Pancreas (tissue), 10 donors: Measurements from ENCODE around the gene SCARB1. TPM values are rescaled to one million over a fixed set of nuclear protein-coding genes. Genes with fewer than 3 reads are reported as not detected.

Experiments
- ATAC-seq, 4 donors: fragments of 200-7000 bp; cut with Tn5 transposase; one replicate each; pipeline versions ENCODE4 v1.8.0 to v1.9.1; 2020; ENCODE audit warnings: mild to moderate bottlenecking in 4 of 4, moderate library complexity in 4 of 4
- DNase-seq, 6 donors: peaks; one replicate each; pipeline ENCODE4 v3.0.0-alpha.2; 2020
- FAIRE-seq: peaks from 2 replicates; lab custom pipeline; 2012; peaks lifted over from hg19 to GRCh38; lab: Jason Lieb, UNC
- H3K27ac ChIP-seq, 4 donors: fragments of 200-600 bp; sonication (generic); 1 replicate in 3 of 4; 2 replicates in 1 of 4; pipeline versions ENCODE4 v1.5.0 to v1.8.0; 2020
- H3K27me3 ChIP-seq, 4 donors: fragments of 200-600 bp; one replicate each; pipeline ENCODE4 v1.8.0; 2021
- H3K36me3 ChIP-seq, 3 donors: fragments of 200-600 bp; sonication (generic) in 1 of 3; one replicate each; pipeline versions ENCODE4 v1.5.0 to v1.8.0; 2020 to 2021
- H3K4me1 ChIP-seq, 3 donors: fragments of 200-600 bp; one replicate each; pipeline ENCODE4 v1.8.0; 2021
- H3K4me3 ChIP-seq, 4 donors: fragments of 200-600 bp; sonication (generic) in 2 of 4; one replicate each; pipeline versions ENCODE4 v1.5.0 to v1.8.0; 2020 to 2021
- H3K9me3 ChIP-seq, 4 donors: fragments of 200-600 bp; one replicate each; pipeline ENCODE4 v1.8.0; 2021
- WGBS, 2 donors: extraction: QIAGEN DNeasy Blood & Tissue Kit; methylation state at CpG; one replicate each; pipeline ENCODE4 v1.1.7; 2013; 5-methylcytosine and 5-hydroxymethylcytosine counted together
- intact Hi-C, 3 donors: fragments of 100-400 bp; cut with DNase I; formaldehyde crosslinking; loops; one replicate each; pipeline versions ENCODE4 v1.11.1 to v1.14.2; 2022
- polyA plus RNA-seq, 2 donors: library from polyadenylated mRNA; stranded (reverse); fragments of 200-250 nt; gene quantifications; one replicate each; pipeline ENCODE4 v1.2.3, GENCODE V29; 2013
- total RNA-seq, 6 donors: library from RNA; stranded (reverse); fragmentation: NEBNext Ultra II Directional in 4 of 6; extraction: Animal tissue kit (Norgen Biotek cat#: 25700) in 4 of 6; gene quantifications; one replicate each; pipeline versions ENCODE4 v1.2.1 to v1.2.4, GENCODE V29; 2021 to 2023
- TF ChIP-seq, protein P1 (sequence below), 4 donors: fragments of 200-600 bp; sonication (generic) in 3 of 4; IDR thresholded peaks; one replicate each; pipeline versions ENCODE4 v1.5.0 to v1.8.0; 2021; ENCODE audit warnings: antibody characterized with exemption in 4 of 4
- donor health status: healthy with polysubstance abuse.
- donor health status: DM: no; HTN: no; CAD: no; lungs with moderate emphysema.
- donor health status: DM: no; HTN: no; CAD: no.
- donor health status: control.
- donor health status: control.
- donor health status: Bipolar disorder and iron deficiency.
- donor health status: DM: yes; HTN: yes; CAD: no.
- donor health status: DM: no; HTN: no; CAD: no.
- donor health status: DM: no; HTN: no; CAD: no.
- donor health status: DM: yes; HTN: yes; CAD: no.

Gene SCARB1
- total and polyA plus RNA-seq, 8 donors = 4.7 to 14.7 (median 9.6) TPM

DNA sequence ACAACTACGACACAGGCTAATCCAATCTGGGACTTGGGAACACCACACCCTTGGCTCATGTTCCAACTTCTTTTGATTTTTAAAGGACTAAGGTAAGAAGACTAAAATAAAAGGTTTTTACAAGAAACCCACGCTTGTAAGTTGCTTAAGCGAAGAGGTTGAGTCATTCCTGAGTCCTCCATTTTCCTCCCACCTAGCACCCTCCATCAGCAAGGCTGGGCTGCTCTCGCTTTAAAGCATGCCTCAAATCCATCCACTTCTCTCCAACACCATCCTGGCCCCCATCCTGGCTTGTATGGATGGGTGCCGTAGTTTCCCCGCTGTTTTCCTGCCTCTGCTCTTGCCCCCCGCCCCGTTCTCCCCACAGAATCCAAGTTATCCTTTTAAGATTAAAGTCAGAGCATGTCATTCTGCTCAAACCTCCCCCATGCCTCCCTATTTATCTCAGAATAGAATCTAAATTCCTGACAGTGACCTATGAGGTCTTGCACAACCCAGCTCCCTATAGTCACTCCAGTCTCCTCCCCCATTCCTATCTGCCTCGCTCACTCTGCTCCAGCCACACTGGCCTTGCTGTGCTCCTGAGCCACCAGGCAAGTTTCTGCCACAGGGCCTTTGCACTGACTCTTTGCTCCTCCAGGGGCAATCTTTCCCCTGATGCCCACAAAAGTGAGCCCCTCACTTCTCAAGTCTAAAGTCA lies 34.5 kb downstream of the SCARB1 start:
- intact Hi-C loops = no loop called here
- WGBS, 2 donors = 78 to 84% methylated on average over 9 of the region's 9 CpGs
- no peaks in the 10 kb centered on the region for H3K9me3 ChIP-seq
- no peaks in the 10 kb centered on the region for H3K27me3 ChIP-seq
- H3K27ac ChIP-seq = no peak overlapping the region
- H3K36me3 ChIP-seq = no peaks in the 10 kb centered on the region
- no peak overlapping the region for H3K4me3 ChIP-seq
- FAIRE-seq (no peak), DNase-seq (no peak), ATAC-seq (peak in 2 of 4 donors; percentile 10 to 46)
- peaks cover 0 to 9% (median 0%) of the 10 kb centered on the region in 3 donors for H3K4me1 ChIP-seq
- TF ChIP-seq, protein P1, sequence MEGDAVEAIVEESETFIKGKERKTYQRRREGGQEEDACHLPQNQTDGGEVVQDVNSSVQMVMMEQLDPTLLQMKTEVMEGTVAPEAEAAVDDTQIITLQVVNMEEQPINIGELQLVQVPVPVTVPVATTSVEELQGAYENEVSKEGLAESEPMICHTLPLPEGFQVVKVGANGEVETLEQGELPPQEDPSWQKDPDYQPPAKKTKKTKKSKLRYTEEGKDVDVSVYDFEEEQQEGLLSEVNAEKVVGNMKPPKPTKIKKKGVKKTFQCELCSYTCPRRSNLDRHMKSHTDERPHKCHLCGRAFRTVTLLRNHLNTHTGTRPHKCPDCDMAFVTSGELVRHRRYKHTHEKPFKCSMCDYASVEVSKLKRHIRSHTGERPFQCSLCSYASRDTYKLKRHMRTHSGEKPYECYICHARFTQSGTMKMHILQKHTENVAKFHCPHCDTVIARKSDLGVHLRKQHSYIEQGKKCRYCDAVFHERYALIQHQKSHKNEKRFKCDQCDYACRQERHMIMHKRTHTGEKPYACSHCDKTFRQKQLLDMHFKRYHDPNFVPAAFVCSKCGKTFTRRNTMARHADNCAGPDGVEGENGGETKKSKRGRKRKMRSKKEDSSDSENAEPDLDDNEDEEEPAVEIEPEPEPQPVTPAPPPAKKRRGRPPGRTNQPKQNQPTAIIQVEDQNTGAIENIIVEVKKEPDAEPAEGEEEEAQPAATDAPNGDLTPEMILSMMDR (IDR thresholded peaks at IDR 0.05) = no peak

DNA sequence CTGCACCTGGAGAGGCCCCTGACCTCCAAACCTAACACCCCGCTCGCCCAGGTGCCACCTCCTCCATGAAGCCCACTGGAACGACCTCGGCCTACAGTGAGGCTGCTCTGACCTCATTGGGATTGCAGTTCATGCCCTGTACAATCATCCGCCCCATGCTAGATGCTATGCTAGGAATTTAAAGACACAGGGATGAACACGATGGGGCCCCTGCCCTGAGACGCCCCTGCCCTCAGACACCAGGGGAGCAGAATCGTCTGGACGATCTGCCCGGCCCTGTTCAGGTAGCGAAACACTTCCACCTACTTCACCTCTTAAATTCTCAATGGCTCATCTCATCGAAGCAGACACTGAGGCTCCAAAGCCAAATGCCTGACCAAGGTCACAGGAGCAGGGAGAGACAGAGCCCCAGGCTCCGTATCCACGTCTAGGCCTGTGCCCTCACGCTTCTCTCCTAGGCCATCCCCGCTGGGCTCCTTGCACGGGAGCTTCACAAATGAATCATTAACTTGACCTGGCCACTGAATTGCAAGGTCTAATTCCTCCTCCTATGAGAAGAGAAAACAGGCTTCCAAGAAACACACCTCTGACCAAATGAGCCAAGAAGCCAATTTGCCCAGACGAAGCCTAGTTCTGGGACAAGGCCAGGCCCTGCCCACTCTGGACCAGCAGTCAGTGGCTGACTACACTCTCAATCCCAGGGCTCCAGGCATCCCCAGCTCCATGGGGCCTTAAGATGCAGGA lies 35.2 kb downstream of the SCARB1 start:
- H3K27ac ChIP-seq = no peak overlapping the region
- intact Hi-C loops = no loop called here
- DNase-seq (peak in 4 of 6 donors; percentile 72 to 80 (median 74)), FAIRE-seq (no peak), ATAC-seq (peak; percentile 89 to 95 (median 92))
- WGBS, 2 donors = 58 to 61% methylated on average over 18 of the region's 18 CpGs
- H3K4me3 ChIP-seq = no peak overlapping the region
- peaks cover 0 to 9% (median 0%) of the 10 kb centered on the region in 3 donors for H3K4me1 ChIP-seq
- no peaks in the 10 kb centered on the region for H3K9me3 ChIP-seq
- TF ChIP-seq, protein P1 (IDR thresholded peaks at IDR 0.05) = no peak
- H3K27me3 ChIP-seq = no peaks in the 10 kb centered on the region
- H3K36me3 ChIP-seq = no peaks in the 10 kb centered on the region

DNA sequence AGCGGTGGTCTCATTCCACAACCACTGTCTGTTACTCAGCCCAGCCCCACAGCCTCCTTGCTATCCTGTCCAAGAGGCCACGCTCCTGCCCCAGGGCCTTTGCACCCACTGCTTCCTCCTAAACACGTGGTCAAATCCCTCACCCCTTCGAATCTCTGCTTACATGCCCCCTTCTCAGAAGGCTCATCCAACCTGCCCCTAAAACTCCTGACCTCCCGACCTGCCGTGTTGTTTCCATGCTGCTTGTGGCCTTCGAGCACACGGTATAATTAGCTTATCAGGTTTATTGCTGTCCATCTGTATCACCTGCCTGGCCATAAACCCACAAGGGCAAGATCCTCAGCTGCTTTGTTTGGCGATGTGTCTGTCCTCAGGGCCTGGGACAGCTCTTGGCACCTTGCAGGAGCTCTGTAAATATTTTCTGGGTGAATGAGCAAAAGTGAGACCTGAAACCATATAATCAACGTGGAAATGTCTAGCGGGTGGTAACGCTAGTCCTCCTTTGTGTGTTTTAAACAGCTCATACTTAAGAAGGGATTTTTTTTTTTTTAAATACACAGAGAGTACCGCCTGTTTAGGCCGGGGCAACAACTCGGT lies 36.0 kb downstream of the SCARB1 start:
- Histone ChIP-seq H3K9me3 (no peaks in the 10 kb centered on the region), H3K27ac (no peak overlapping the region), H3K36me3 (no peaks in the 10 kb centered on the region), H3K4me3 (no peak overlapping the region), H3K4me1 (peaks cover 0 to 9% (median 0%) of the 10 kb centered on the region in 3 donors), H3K27me3 (no peaks in the 10 kb centered on the region)
- ATAC-seq = peak in 1 of 4 donors; percentile 16
- DNase-seq = no peak
- FAIRE-seq = no peak
- WGBS, 2 donors = 76 to 78% methylated on average over 15 of the region's 15 CpGs
- TF ChIP-seq, protein P1 (IDR thresholded peaks at IDR 0.05) = no peak
- intact Hi-C loops = no loop called here

DNA sequence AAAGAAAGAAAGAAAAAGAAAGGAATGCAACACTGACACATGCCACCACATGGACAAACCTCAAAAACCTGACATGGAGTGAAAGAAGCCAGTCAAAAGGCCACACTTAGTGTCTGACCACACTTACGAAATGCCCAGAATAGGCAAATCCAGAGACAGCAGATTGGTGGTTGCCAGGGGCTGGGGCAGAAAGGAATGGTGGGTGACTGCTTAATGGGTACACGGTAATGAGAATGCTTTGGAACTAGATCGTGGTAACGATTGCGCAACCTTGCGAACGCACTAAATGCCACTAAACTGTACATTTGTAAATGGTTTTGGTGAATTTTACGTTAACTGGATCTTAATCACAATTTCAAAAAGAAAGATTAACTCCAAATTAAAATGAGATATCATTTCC lies 39.5 kb downstream of the SCARB1 start:
- 89 to 90% methylated on average over 8 of the region's 8 CpGs for WGBS, 2 donors
- ATAC-seq = no peak
- peaks cover 0 to 9% (median 0%) of the 10 kb centered on the region in 3 donors for H3K4me1 ChIP-seq

More for the DNA sequence above, 39.5 kb downstream of the SCARB1 start:
- Histone ChIP-seq H3K9me3 (no peaks in the 10 kb centered on the region), H3K27me3 (no peaks in the 10 kb centered on the region), H3K27ac (no peak overlapping the region), H3K36me3 (no peaks in the 10 kb centered on the region), H3K4me3 (no peak overlapping the region)
- TF ChIP-seq, protein P1 (IDR thresholded peaks at IDR 0.05) = no peak
- no peak for FAIRE-seq
- intact Hi-C loops = no loop called here
- DNase-seq = no peak
